DOHH2 (cell line): ENCODE results near the gene CWC27.

Experiments
- H3F3A ChIP-seq: fragments of 200-600 bp; sonication (generic), shearing (Covaris generic); 2 replicates; pipeline ENCODE4 v1.6.0; 2016; ENCODE audit warnings: antibody characterized with exemption, mild to moderate bottlenecking; ENCODE audit not compliant: control insufficient read depth, insufficient read depth
- H3K27ac ChIP-seq: fragments of 200-600 bp; sonication (generic); 2 replicates; pipeline ENCODE4 v1.5.1; 2014; ENCODE audit warnings: low read depth, mild to moderate bottlenecking, low read length, moderate library complexity
- H3K27me3 ChIP-seq: fragments of 200-600 bp; sonication (generic); 2 replicates; pipeline ENCODE4 v1.6.1; 2014; ENCODE audit warnings: mild to moderate bottlenecking, low read length, mixed read lengths; ENCODE audit not compliant: control insufficient read depth
- H3K36me3 ChIP-seq: fragments of 200-600 bp; sonication (generic); 2 replicates; pipeline ENCODE4 v1.6.1; 2014; ENCODE audit warnings: mild to moderate bottlenecking, low read length, moderate library complexity, mixed read lengths; ENCODE audit not compliant: control insufficient read depth
- H3K4me1 ChIP-seq: fragments of 200-600 bp; sonication (generic); 2 replicates; pipeline ENCODE4 v1.6.1; 2014; ENCODE audit warnings: mild to moderate bottlenecking, low read length, mixed read lengths; ENCODE audit not compliant: control insufficient read depth
- H3K4me2 ChIP-seq: fragments of 200-600 bp; sonication (generic); 2 replicates; pipeline ENCODE4 v1.6.0; 2014; ENCODE audit warnings: mild to moderate bottlenecking, low read length, moderate library complexity
- H3K4me3 ChIP-seq: fragments of 200-600 bp; sonication (generic); 2 replicates; pipeline ENCODE4 v1.5.1; 2014; ENCODE audit warnings: mild to moderate bottlenecking, low read length, mixed read lengths
- H3K79me2 ChIP-seq: fragments of 200-600 bp; sonication (generic); 2 replicates; pipeline ENCODE4 v1.6.1; 2014; ENCODE audit warnings: mild to moderate bottlenecking, low read length, mixed read lengths; ENCODE audit not compliant: control insufficient read depth
- H3K9me2 ChIP-seq: fragments of 200-600 bp; sonication (generic); replicated peaks from 2 replicates; pipeline ENCODE4 v1.6.1; 2014; ENCODE audit warnings: mild to moderate bottlenecking, low read length, mixed read lengths; ENCODE audit not compliant: control insufficient read depth
- H3K9me3 ChIP-seq: fragments of 200-600 bp; sonication (generic); 2 replicates; pipeline ENCODE4 v1.6.1; 2014; ENCODE audit warnings: antibody characterized with exemption, low read length, mixed read lengths; ENCODE audit not compliant: control insufficient read depth, insufficient read depth
- H4K20me1 ChIP-seq: fragments of 200-600 bp; sonication (generic); 2 replicates; pipeline ENCODE4 v1.6.0; 2014; ENCODE audit warnings: low read depth, mild to moderate bottlenecking, antibody characterized with exemption, low read length, moderate library complexity; ENCODE audit not compliant: control insufficient read depth, insufficient read depth
- CTCF ChIP-seq: fragments of 200-600 bp; sonication (generic); IDR thresholded peaks from one replicate; pipeline ENCODE4 v1.5.1; 2014; ENCODE audit warnings: antibody characterized with exemption, mild to moderate bottlenecking, low read depth, low read length; ENCODE audit not compliant: poor library complexity, severe bottlenecking
- EZH2phosphoT487 ChIP-seq: fragments of 200-600 bp; sonication (generic); IDR thresholded peaks from 2 replicates; pipeline ENCODE4 v1.6.1; 2017; ENCODE audit warnings: borderline replicate concordance, mild to moderate bottlenecking, antibody characterized with exemption, low read length, moderate library complexity, mixed read lengths

Gene CWC27

GRCh38 chr5:64792469-64792868, 23.7 kb downstream of the CWC27 start:
- H4K20me1 ChIP-seq = no peaks in the 10 kb centered on the region
- no peak overlapping the region for H3K4me2 ChIP-seq
- no peak overlapping the region for H3K27ac ChIP-seq
- H3K36me3 ChIP-seq = no peaks in the 10 kb centered on the region
- no peaks in the 10 kb centered on the region for H3K4me1 ChIP-seq
- no peaks in the 10 kb centered on the region for H3K79me2 ChIP-seq
- H3K4me3 ChIP-seq = no peak overlapping the region
- no peak for TF ChIP-seq EZH2phosphoT487
- TF ChIP-seq CTCF = no peak
- H3K9me3 ChIP-seq = no peaks in the 10 kb centered on the region
- no peaks in the 10 kb centered on the region for H3K9me2 ChIP-seq
- no peaks in the 10 kb centered on the region for H3K27me3 ChIP-seq
- H3F3A ChIP-seq = no peaks in the 10 kb centered on the region

- H3K79me2 ChIP-seq = no peaks in the 10 kb centered on the region
Measured at GRCh38 chr5:64794053-64794770, 25.5 kb downstream of the CWC27 start.

GRCh38 chr5:64796301-64796700, 27.6 kb downstream of the CWC27 start:
- no peaks in the 10 kb centered on the region for H3K4me1 ChIP-seq
- no peaks in the 10 kb centered on the region for H3K79me2 ChIP-seq
- H4K20me1 ChIP-seq = no peaks in the 10 kb centered on the region
- no peaks in the 10 kb centered on the region for H3F3A ChIP-seq
- no peaks in the 10 kb centered on the region for H3K27me3 ChIP-seq
- no peaks in the 10 kb centered on the region for H3K36me3 ChIP-seq
- no peaks in the 10 kb centered on the region for H3K9me3 ChIP-seq
- no peak for TF ChIP-seq EZH2phosphoT487
- TF ChIP-seq CTCF = no peak
- no peaks in the 10 kb centered on the region for H3K9me2 ChIP-seq
- no peak overlapping the region for H3K27ac ChIP-seq
- no peak overlapping the region for H3K4me3 ChIP-seq
- H3K4me2 ChIP-seq = no peak overlapping the region

More at GRCh38 chr5:64794053-64794770, 25.5 kb downstream of the CWC27 start:
- no peaks in the 10 kb centered on the region for H3K27me3 ChIP-seq
- H4K20me1 ChIP-seq = no peaks in the 10 kb centered on the region
- no peak overlapping the region for H3K4me2 ChIP-seq
- no peaks in the 10 kb centered on the region for H3K9me2 ChIP-seq
- no peaks in the 10 kb centered on the region for H3K9me3 ChIP-seq
- no peaks in the 10 kb centered on the region for H3F3A ChIP-seq
- TF ChIP-seq CTCF = no peak
- TF ChIP-seq EZH2phosphoT487 = no peak
- H3K27ac ChIP-seq = no peak overlapping the region
- no peaks in the 10 kb centered on the region for H3K36me3 ChIP-seq
- H3K4me1 ChIP-seq = no peaks in the 10 kb centered on the region
- H3K4me3 ChIP-seq = no peak overlapping the region

GRCh38 chr5:64800926-64801325, 32.2 kb downstream of the CWC27 start:
- H3K9me3 ChIP-seq = no peaks in the 10 kb centered on the region
- no peaks in the 10 kb centered on the region; the same call in 1 of the 2 replicates for H3K36me3 ChIP-seq
- H3K27me3 ChIP-seq = no peaks in the 10 kb centered on the region
- no peak overlapping the region for H3K27ac ChIP-seq
- TF ChIP-seq EZH2phosphoT487 (no peak), CTCF (no peak)
- H3K79me2 ChIP-seq = no peaks in the 10 kb centered on the region
- no peak overlapping the region for H3K4me2 ChIP-seq
- no peaks in the 10 kb centered on the region for H3F3A ChIP-seq
- no peaks in the 10 kb centered on the region for H4K20me1 ChIP-seq
- no peaks in the 10 kb centered on the region for H3K9me2 ChIP-seq
- H3K4me3 ChIP-seq = no peak overlapping the region
- H3K4me1 ChIP-seq = no peaks in the 10 kb centered on the region
